GM23338 (cell line): ENCODE measurements around the gene PDE4D.

Source experiments
- CREB1 ChIP-seq: fragments of 250-450 bp; sonication (Bioruptor Pico); IDR thresholded peaks from 2 replicates; pipeline ENCODE4 v1.5.0; 2020; ENCODE audit warnings: low read depth, mild to moderate bottlenecking, moderate library complexity
- CTCF ChIP-seq, 2 experiments: fragments of 200-600 bp in 1 of 2; sonication (generic) in 1 of 2; conservative IDR thresholded peaks; 2 replicates each; pipeline versions ENCODE4 v1.5.1 to v1.6.1; 2016 to 2017; ENCODE audit warnings: antibody characterized with exemption in 2 of 2, low read depth in 2 of 2, mild to moderate bottlenecking in 2 of 2, moderate library complexity in 1 of 2
- EZH2 ChIP-seq: fragments of 200-600 bp; sonication (generic); IDR thresholded peaks from one replicate; pipeline ENCODE4 v1.8.0; 2017; ENCODE audit warnings: antibody characterized with exemption, mild to moderate bottlenecking, low read depth; ENCODE audit not compliant: unreplicated experiment
- EZH2phosphoT487 ChIP-seq: fragments of 200-600 bp; sonication (generic); IDR thresholded peaks from one replicate; pipeline ENCODE4 v1.8.1; 2018; ENCODE audit warnings: antibody characterized with exemption; ENCODE audit not compliant: unreplicated experiment
- JUNB ChIP-seq: IDR thresholded peaks from one replicate; pipeline ENCODE4 v1.6.1; 2016; ENCODE audit warnings: antibody characterized with exemption; ENCODE audit not compliant: unreplicated experiment
- NANOG ChIP-seq: IDR thresholded peaks from 2 replicates; pipeline ENCODE4 v1.6.1; 2016; ENCODE audit warnings: antibody characterized with exemption, borderline replicate concordance
- POLR2AphosphoS5 ChIP-seq: IDR thresholded peaks from 2 replicates; pipeline ENCODE4 v1.6.1; 2016; ENCODE audit warnings: antibody characterized with exemption, low read depth
- REST ChIP-seq: IDR thresholded peaks from one replicate; pipeline ENCODE4 v1.6.1; 2018; ENCODE audit warnings: antibody characterized with exemption; ENCODE audit not compliant: unreplicated experiment
- STAT1 ChIP-seq: IDR thresholded peaks from one replicate; pipeline ENCODE4 v1.6.1; 2016; ENCODE audit warnings: antibody characterized with exemption; ENCODE audit not compliant: unreplicated experiment
- ZNF331 ChIP-seq: fragments of 250-450 bp; sonication (Bioruptor Pico); IDR thresholded peaks from 2 replicates; pipeline ENCODE4 v1.5.0; 2020; ENCODE audit warnings: low read depth, mild to moderate bottlenecking, moderate library complexity

DNA sequence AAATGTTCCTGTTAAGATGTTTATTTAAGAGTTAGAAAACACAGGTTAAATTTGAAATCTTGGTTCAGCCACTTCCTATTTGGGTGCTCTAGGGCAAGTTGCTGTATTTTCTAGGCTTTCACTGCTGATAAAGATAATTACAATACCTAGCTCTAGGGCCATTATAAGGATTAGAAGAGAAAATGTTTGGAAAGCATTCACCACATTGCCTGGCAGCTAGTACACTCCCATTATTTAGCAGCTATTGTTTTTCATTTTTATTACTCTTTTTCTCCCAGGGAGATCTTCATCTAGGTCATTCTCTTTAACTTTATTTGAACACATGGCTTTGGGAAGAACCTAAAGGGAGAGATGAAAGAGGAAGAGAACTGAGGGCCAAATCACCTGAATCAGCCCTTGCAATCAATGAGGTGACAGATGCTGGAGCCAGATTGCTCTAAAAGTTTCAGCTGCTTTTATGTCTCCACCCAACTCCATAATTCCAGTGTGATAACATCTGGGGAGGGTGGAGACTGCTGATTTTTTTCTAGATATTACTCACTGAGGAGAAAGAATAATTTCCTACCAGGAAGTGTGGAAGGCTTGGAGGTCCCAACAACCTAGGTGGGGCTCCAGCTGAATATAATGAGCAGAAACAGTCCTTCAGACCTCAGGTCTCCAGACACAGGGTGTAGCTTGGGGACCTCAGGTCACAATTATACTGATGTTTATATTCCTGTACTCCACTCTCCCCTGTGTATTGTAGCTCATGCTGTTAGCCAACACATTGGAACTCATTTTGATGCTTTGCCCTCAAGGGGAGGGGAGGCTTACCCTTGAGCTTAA is 670.6 kb downstream of the PDE4D start:
- no peak for TF ChIP-seq REST
- TF ChIP-seq CTCF (conservative IDR thresholded peaks at IDR 0.05; ENCODE audit: low read depth in 2 of 2) = no peak
- no peak for TF ChIP-seq EZH2phosphoT487
- TF ChIP-seq JUNB = no peak
- TF ChIP-seq POLR2AphosphoS5 = no peak
- TF ChIP-seq EZH2 = no peak
- TF ChIP-seq STAT1 = no peak
- no peak for TF ChIP-seq ZNF331 (CRISPR knock-in tag)
- no peak for TF ChIP-seq CREB1 (CRISPR knock-in tag)
- TF ChIP-seq NANOG = no peak
